Breast epithelium (tissue), 3 donors: ENCODE results near the gene COL25A1.

ENCODE experiments used
- POLR2A ChIP-seq: fragments of 450-650 bp; IDR thresholded peaks from one replicate; pipeline ENCODE4 v1.6.1; 2016; ENCODE audit warnings: antibody characterized with exemption, mild to moderate bottlenecking, moderate library complexity
- TF ChIP-seq, protein P1 (sequence below), 3 donors: fragments of 450-650 bp; IDR thresholded peaks; one replicate each; pipeline ENCODE4 v1.5.1; 2016 to 2017; ENCODE audit warnings: antibody characterized with exemption in 3 of 3, mild to moderate bottlenecking in 3 of 3, moderate library complexity in 3 of 3

DNA sequence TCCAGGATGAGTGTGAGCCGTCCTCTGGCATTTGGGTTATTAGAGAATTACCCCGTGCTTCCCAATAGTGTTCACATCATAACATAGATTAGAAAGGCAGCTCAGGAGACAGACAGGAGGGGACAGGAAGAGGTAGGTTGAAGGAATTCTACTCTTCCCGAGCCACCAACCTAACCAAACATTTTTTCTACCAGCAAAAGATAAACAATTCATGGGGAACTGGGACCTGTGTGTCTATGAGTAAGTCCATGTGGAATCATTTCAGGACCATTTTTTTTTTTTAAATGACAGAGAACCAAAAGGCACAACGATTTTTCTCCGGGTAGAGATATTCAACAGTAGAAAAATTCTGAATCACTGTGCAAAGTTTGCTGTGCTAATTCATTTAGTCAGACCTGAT lies 365.4 kb downstream of the COL25A1 start:
- TF ChIP-seq, protein P1, sequence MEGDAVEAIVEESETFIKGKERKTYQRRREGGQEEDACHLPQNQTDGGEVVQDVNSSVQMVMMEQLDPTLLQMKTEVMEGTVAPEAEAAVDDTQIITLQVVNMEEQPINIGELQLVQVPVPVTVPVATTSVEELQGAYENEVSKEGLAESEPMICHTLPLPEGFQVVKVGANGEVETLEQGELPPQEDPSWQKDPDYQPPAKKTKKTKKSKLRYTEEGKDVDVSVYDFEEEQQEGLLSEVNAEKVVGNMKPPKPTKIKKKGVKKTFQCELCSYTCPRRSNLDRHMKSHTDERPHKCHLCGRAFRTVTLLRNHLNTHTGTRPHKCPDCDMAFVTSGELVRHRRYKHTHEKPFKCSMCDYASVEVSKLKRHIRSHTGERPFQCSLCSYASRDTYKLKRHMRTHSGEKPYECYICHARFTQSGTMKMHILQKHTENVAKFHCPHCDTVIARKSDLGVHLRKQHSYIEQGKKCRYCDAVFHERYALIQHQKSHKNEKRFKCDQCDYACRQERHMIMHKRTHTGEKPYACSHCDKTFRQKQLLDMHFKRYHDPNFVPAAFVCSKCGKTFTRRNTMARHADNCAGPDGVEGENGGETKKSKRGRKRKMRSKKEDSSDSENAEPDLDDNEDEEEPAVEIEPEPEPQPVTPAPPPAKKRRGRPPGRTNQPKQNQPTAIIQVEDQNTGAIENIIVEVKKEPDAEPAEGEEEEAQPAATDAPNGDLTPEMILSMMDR (IDR thresholded peaks at IDR 0.05) = no peak
- no peak for TF ChIP-seq POLR2A
